OCI-LY3 (cell line): Measurements from ENCODE around the gene PIRT.

Experiments
- CTCF ChIP-seq: fragments of 200-600, 300-600 bp; sonication (generic); IDR thresholded peaks from 2 replicates; pipeline ENCODE4 v1.5.1; 2014; ENCODE audit warnings: antibody characterized with exemption, low read length, low read depth
- EZH2phosphoT487 ChIP-seq: fragments of 200-600 bp; shearing (Covaris generic); IDR thresholded peaks from 2 replicates; pipeline ENCODE4 v1.6.1; 2018; ENCODE audit warnings: antibody characterized with exemption, mixed run types, low read depth

GRCh38 chr17:10798910-10799309 lies 39.0 kb downstream of the PIRT start:
- TF ChIP-seq CTCF (no peak), EZH2phosphoT487 (no peak)
